Mesenchymal stem cell (in vitro differentiated cells and primary cell): ENCODE measurements around the gene FAM222A.
A peak's percentile ranks its signal among the peaks of the same experiment; 100 is the strongest.

Experiments used
- DNase-seq: peaks from one replicate; pipeline ENCODE4 v3.0.0-alpha.2; 2013
- H2AFZ ChIP-seq: one replicate; pipeline ENCODE4 v1.6.1; 2013; ENCODE audit warnings: low read depth, mild to moderate bottlenecking, control low read depth, inconsistent platforms, low read length, moderate library complexity
- H2AK5ac ChIP-seq: 2 replicates; pipeline ENCODE4 v1.6.1; 2013; ENCODE audit warnings: low read length, moderate library complexity, mild to moderate bottlenecking, inconsistent platforms; ENCODE audit not compliant: severe bottlenecking
- H2BK120ac ChIP-seq: one replicate; pipeline ENCODE4 v1.6.1; 2013; ENCODE audit warnings: low read depth, mild to moderate bottlenecking, inconsistent platforms, low read length, moderate library complexity
- H2BK12ac ChIP-seq, 2 experiments: one replicate each; pipeline ENCODE4 v1.6.1; 2013; ENCODE audit warnings: inconsistent platforms in 2 of 2, low read length in 2 of 2, mild to moderate bottlenecking in 2 of 2, moderate library complexity in 2 of 2, control low read depth in 1 of 2
- H2BK15ac ChIP-seq: one replicate; pipeline ENCODE4 v1.6.1; 2013; ENCODE audit warnings: mild to moderate bottlenecking, low read depth, inconsistent platforms; ENCODE audit not compliant: poor library complexity, severe bottlenecking
- H2BK5ac ChIP-seq: 2 replicates; pipeline ENCODE4 v1.6.1; 2013; ENCODE audit warnings: low read depth, mild to moderate bottlenecking, low read length, control low read depth, inconsistent platforms; ENCODE audit not compliant: poor library complexity, severe bottlenecking
- H3K14ac ChIP-seq, 2 experiments: one replicate each; pipeline ENCODE4 v1.6.1; 2013; ENCODE audit warnings: inconsistent platforms in 2 of 2, low read length in 2 of 2, control low read depth in 1 of 2, mild to moderate bottlenecking in 1 of 2, moderate library complexity in 1 of 2
- H3K18ac ChIP-seq, 2 experiments: one replicate each; pipeline ENCODE4 v1.6.1; 2013; ENCODE audit warnings: inconsistent platforms in 2 of 2, low read length in 2 of 2, control low read depth in 1 of 2, low read depth in 1 of 2, mild to moderate bottlenecking in 1 of 2
- H3K23ac ChIP-seq, 2 experiments: one replicate each; pipeline ENCODE4 v1.6.1; 2013; ENCODE audit warnings: inconsistent platforms in 2 of 2, low read length in 2 of 2, mild to moderate bottlenecking in 2 of 2, moderate library complexity in 2 of 2, control low read depth in 1 of 2
- H3K27ac ChIP-seq: 2 replicates; pipeline ENCODE4 v1.5.1; 2013; ENCODE audit warnings: mild to moderate bottlenecking, moderate library complexity, low read length, control low read depth, inconsistent platforms; ENCODE audit not compliant: poor library complexity, severe bottlenecking
- H3K27me3 ChIP-seq, 2 experiments: 2 replicates each; pipeline versions ENCODE4 v1.6.1 to v1.7.0; 2013; ENCODE audit warnings: low read length in 2 of 2, mild to moderate bottlenecking in 2 of 2, moderate library complexity in 2 of 2, control low read depth in 1 of 2, inconsistent platforms in 1 of 2; ENCODE audit not compliant: control insufficient read depth in 1 of 2, insufficient read depth in 1 of 2
- H3K36me3 ChIP-seq, 2 experiments: 2 replicates each; pipeline versions ENCODE4 v1.6.1 to v1.7.0; 2013; ENCODE audit warnings: low read length in 2 of 2, control low read depth in 1 of 2, inconsistent platforms in 1 of 2, low read depth in 1 of 2, mild to moderate bottlenecking in 1 of 2; ENCODE audit not compliant: insufficient read depth in 2 of 2, control insufficient read depth in 1 of 2
- H3K4ac ChIP-seq, 2 experiments: one replicate each; pipeline ENCODE4 v1.6.1; 2013; ENCODE audit warnings: inconsistent platforms in 2 of 2, low read length in 2 of 2, mild to moderate bottlenecking in 2 of 2, moderate library complexity in 2 of 2, control low read depth in 1 of 2, low read depth in 1 of 2
- H3K4me1 ChIP-seq: 2 replicates; pipeline ENCODE4 v1.6.1; 2013; ENCODE audit warnings: low read depth, low read length, control low read depth; ENCODE audit not compliant: control insufficient read depth, insufficient read depth
- H3K4me2 ChIP-seq: 2 replicates; pipeline ENCODE4 v1.6.1; 2013; ENCODE audit warnings: low read length, mild to moderate bottlenecking, inconsistent platforms; ENCODE audit not compliant: poor library complexity, severe bottlenecking
- H3K4me3 ChIP-seq, 2 experiments: 2 replicates each; pipeline versions ENCODE4 v1.5.1 to v1.7.0; 2013; ENCODE audit warnings: low read length in 2 of 2, mild to moderate bottlenecking in 2 of 2, control low read depth in 1 of 2, low read depth in 1 of 2; ENCODE audit not compliant: insufficient read depth in 1 of 2
- H3K79me1 ChIP-seq: replicated peaks from 2 replicates; pipeline ENCODE4 v1.6.1; 2013; ENCODE audit warnings: mild to moderate bottlenecking, control low read depth, low read length, inconsistent platforms; ENCODE audit not compliant: poor library complexity, severe bottlenecking
- H3K9ac ChIP-seq: 2 replicates; pipeline ENCODE4 v1.7.0; 2013; ENCODE audit warnings: mild to moderate bottlenecking, low read length, moderate library complexity
- H3K9me3 ChIP-seq: 2 replicates; pipeline ENCODE4 v1.7.0; 2013; ENCODE audit warnings: mild to moderate bottlenecking, low read length; ENCODE audit not compliant: control insufficient read depth
- H4K8ac ChIP-seq: one replicate; pipeline ENCODE4 v1.6.1; 2013; ENCODE audit warnings: inconsistent platforms, mild to moderate bottlenecking, low read length, moderate library complexity
- H4K91ac ChIP-seq: one replicate; pipeline ENCODE4 v1.6.1; 2013; ENCODE audit warnings: mild to moderate bottlenecking, low read length, inconsistent platforms
- WGBS: methylation state at CpG from one replicate; pipeline ENCODE4 v1.1.7; 2013; ENCODE audit warnings: mixed read lengths; 5-methylcytosine and 5-hydroxymethylcytosine counted together

FAM222A gene

GRCh38 chr12:109743076-109743910 lies 29.7 kb downstream of the FAM222A start:
- Histone ChIP-seq H2AFZ (no peak overlapping the region), H3K36me3 (no peaks in the 10 kb centered on the region), H3K4ac (no peak overlapping the region), H2BK15ac (no peak overlapping the region), H3K27ac (no peak overlapping the region), H3K14ac (no peak overlapping the region), H3K27me3 (peaks cover 26 to 33% of the 10 kb centered on the region in 2 experiments), H2BK12ac (no peak overlapping the region), H3K4me2 (no peak overlapping the region), H2AK5ac (no peak overlapping the region), H4K91ac (no peak overlapping the region), H3K4me3 (no peak overlapping the region), H3K18ac (no peak overlapping the region), H2BK5ac (no peak overlapping the region), H3K4me1 (peaks cover 3% of the 10 kb centered on the region), H3K9ac (no peak overlapping the region), H3K79me1 (no peaks in the 10 kb centered on the region), H3K9me3 (no peaks in the 10 kb centered on the region), H3K23ac (peak overlapping the region in 1 of 2 experiments; percentile 18), H2BK120ac (no peak overlapping the region), H4K8ac (no peak overlapping the region)
- WGBS = 82% methylated on average over 17 of the region's 17 CpGs
- DNase-seq = no peak

GRCh38 chr12:109744026-109744425 lies 30.4 kb downstream of the FAM222A start:
- Histone ChIP-seq H3K4me1 (peaks cover 2% of the 10 kb centered on the region), H4K8ac (no peak overlapping the region), H2BK5ac (no peak overlapping the region), H3K9me3 (no peaks in the 10 kb centered on the region), H2AK5ac (no peak overlapping the region), H3K18ac (no peak overlapping the region), H2BK12ac (no peak overlapping the region), H2BK15ac (no peak overlapping the region), H3K4ac (no peak overlapping the region), H4K91ac (no peak overlapping the region), H3K4me3 (no peak overlapping the region), H3K14ac (no peak overlapping the region), H3K23ac (no peak overlapping the region), H2BK120ac (no peak overlapping the region), H3K79me1 (no peaks in the 10 kb centered on the region), H3K27me3 (peaks cover 20 to 30% of the 10 kb centered on the region in 2 experiments), H3K36me3 (no peaks in the 10 kb centered on the region), H3K9ac (no peak overlapping the region), H3K4me2 (no peak overlapping the region), H3K27ac (no peak overlapping the region), H2AFZ (no peak overlapping the region)
- no peak for DNase-seq
- WGBS = 94% methylated on average over 14 of the region's 14 CpGs

- Histone ChIP-seq H3K27me3 (peaks cover 10 to 30% of the 10 kb centered on the region in 2 experiments), H3K4ac (no peak overlapping the region), H4K8ac (no peak overlapping the region), H3K4me2 (no peak overlapping the region), H3K4me3 (no peak overlapping the region), H3K36me3 (no peaks in the 10 kb centered on the region), H4K91ac (no peak overlapping the region), H2BK120ac (no peak overlapping the region), H3K9ac (no peak overlapping the region), H2BK12ac (no peak overlapping the region), H3K27ac (no peak overlapping the region), H2BK5ac (no peak overlapping the region), H2AFZ (no peak overlapping the region), H3K79me1 (no peaks in the 10 kb centered on the region), H2BK15ac (no peak overlapping the region), H3K4me1 (no peaks in the 10 kb centered on the region), H3K14ac (no peak overlapping the region), H2AK5ac (no peak overlapping the region), H3K9me3 (peaks cover 3% of the 10 kb centered on the region), H3K23ac (no peak overlapping the region), H3K18ac (no peak overlapping the region)
- 69% methylated on average over 6 of the region's 8 CpGs for WGBS
- DNase-seq = peak; percentile 15
These were observed 31.6 kb downstream of the FAM222A start for GRCh38 chr12:109744986-109745942.
